ENCODE results near the gene APEH.
A peak's percentile ranks its signal among the peaks of the same experiment; 100 is the strongest.
"Not testable (repeated sequence)": the region's sequence is repeated elsewhere in the genome, so short reads cannot be mapped to it uniquely, and the experiment has no call there.

APEH gene

GRCh38 chr3:49690856-49691255, 16.7 kb downstream of the APEH start:
- peaks cover 36 to 43% of the 10 kb centered on the region in 2 donors for H3K4me1 Mint-ChIP-seq (ENCODE audit: low read depth in 2 of 2)
- ATAC-seq (replicated peaks); H3K27me3 Mint-ChIP-seq; H3K9me3 Mint-ChIP-seq; DNase-seq: not testable (repeated sequence)
- peak overlapping the region in 1 of 2 donors; percentile 98 for H3K27ac Mint-ChIP-seq
- peaks cover 30% of the 10 kb centered on the region for H3K36me3 Mint-ChIP-seq (ENCODE audit: insufficient read depth)
- H3K4me3 Mint-ChIP-seq: peak overlapping the region; percentile 97 to 98

GRCh38 chr3:49691481-49691880, 17.3 kb downstream of the APEH start:
- peak overlapping the region in 1 of 2 donors; percentile 98 for H3K4me3 Mint-ChIP-seq
- H3K27me3 Mint-ChIP-seq; H3K9me3 Mint-ChIP-seq; DNase-seq; ATAC-seq (replicated peaks): not testable (repeated sequence)
- H3K27ac Mint-ChIP-seq: peak overlapping the region in 1 of 2 donors; percentile 98
- H3K36me3 Mint-ChIP-seq (ENCODE audit: insufficient read depth): peaks cover 30% of the 10 kb centered on the region
- peaks cover 36 to 43% of the 10 kb centered on the region in 2 donors for H3K4me1 Mint-ChIP-seq (ENCODE audit: low read depth in 2 of 2)

GRCh38 chr3:49694409-49695070, 20.4 kb downstream of the APEH start:
- Mint-ChIP-seq H3K27ac (peak overlapping the region in 1 of 2 donors; percentile 23), H3K36me3 (ENCODE audit: insufficient read depth) (peaks cover 14% of the 10 kb centered on the region), H3K4me1 (ENCODE audit: low read depth in 2 of 2) (peaks cover 24 to 29% of the 10 kb centered on the region in 2 donors)
- H3K27me3 Mint-ChIP-seq; H3K4me3 Mint-ChIP-seq; H3K9me3 Mint-ChIP-seq; ATAC-seq (replicated peaks); DNase-seq: not testable (repeated sequence)

GRCh38 chr3:49695350-49696015, 21.3 kb downstream of the APEH start:
- not testable (repeated sequence) for H3K9me3 Mint-ChIP-seq; H3K4me3 Mint-ChIP-seq; H3K36me3 Mint-ChIP-seq (ENCODE audit: insufficient read depth); H3K27me3 Mint-ChIP-seq; H3K27ac Mint-ChIP-seq; DNase-seq; ATAC-seq (replicated peaks)
- H3K4me1 Mint-ChIP-seq (ENCODE audit: low read depth in 2 of 2): peaks cover 15 to 20% of the 10 kb centered on the region in 2 donors

GRCh38 chr3:49699281-49699979, 25.3 kb downstream of the APEH start:
- DNase-seq (no peak), ATAC-seq (replicated peaks) (no peak)
- peaks cover 5 to 7% of the 10 kb centered on the region in 2 donors for H3K4me1 Mint-ChIP-seq (ENCODE audit: low read depth in 2 of 2)
- H3K27me3 Mint-ChIP-seq: no peaks in the 10 kb centered on the region
- no peak overlapping the region for H3K27ac Mint-ChIP-seq
- H3K4me3 Mint-ChIP-seq: no peak overlapping the region
- H3K36me3 Mint-ChIP-seq (ENCODE audit: insufficient read depth): peaks cover 10% of the 10 kb centered on the region
- H3K9me3 Mint-ChIP-seq: no peaks in the 10 kb centered on the region

- peaks cover 10% of the 10 kb centered on the region for H3K36me3 Mint-ChIP-seq (ENCODE audit: insufficient read depth)
These were observed 25.9 kb downstream of the APEH start for GRCh38 chr3:49700014-49700413.

GRCh38 chr3:49700453-49701128, 26.4 kb downstream of the APEH start:
- Mint-ChIP-seq H3K9me3 (no peaks in the 10 kb centered on the region), H3K4me3 (no peak overlapping the region), H3K27me3 (no peaks in the 10 kb centered on the region), H3K4me1 (ENCODE audit: low read depth in 2 of 2) (peaks cover 5 to 6% of the 10 kb centered on the region in 2 donors), H3K27ac (no peak overlapping the region), H3K36me3 (ENCODE audit: insufficient read depth) (peaks cover 10% of the 10 kb centered on the region)
- no peak for DNase-seq
- ATAC-seq (replicated peaks): no peak

More at GRCh38 chr3:49700014-49700413, 25.9 kb downstream of the APEH start:
- no peak overlapping the region for H3K4me3 Mint-ChIP-seq
- peaks cover 5 to 7% of the 10 kb centered on the region in 2 donors for H3K4me1 Mint-ChIP-seq (ENCODE audit: low read depth in 2 of 2)
- no peaks in the 10 kb centered on the region for H3K9me3 Mint-ChIP-seq
- DNase-seq (no peak), ATAC-seq (replicated peaks) (no peak)
- H3K27ac Mint-ChIP-seq: no peak overlapping the region
- no peaks in the 10 kb centered on the region for H3K27me3 Mint-ChIP-seq

- ATAC-seq (replicated peaks) (no peak), DNase-seq (no peak)
- Mint-ChIP-seq H3K9me3 (no peaks in the 10 kb centered on the region), H3K4me1 (ENCODE audit: low read depth in 2 of 2) (peaks cover 5 to 6% of the 10 kb centered on the region in 2 donors), H3K27ac (no peak overlapping the region), H3K27me3 (no peaks in the 10 kb centered on the region), H3K4me3 (no peak overlapping the region), H3K36me3 (ENCODE audit: insufficient read depth) (peaks cover 10% of the 10 kb centered on the region)
These were observed 27.4 kb downstream of the APEH start for GRCh38 chr3:49701388-49702077.

- Mint-ChIP-seq H3K27me3 (no peaks in the 10 kb centered on the region), H3K4me1 (ENCODE audit: low read depth in 2 of 2) (peaks cover 6 to 7% of the 10 kb centered on the region in 2 donors), H3K4me3 (no peak overlapping the region), H3K36me3 (ENCODE audit: insufficient read depth) (peaks cover 10% of the 10 kb centered on the region), H3K27ac (peak overlapping the region in 1 of 2 donors; percentile 60), H3K9me3 (no peaks in the 10 kb centered on the region)
- ATAC-seq (replicated peaks) (no peak), DNase-seq (no peak)
These were observed 28.5 kb downstream of the APEH start for GRCh38 chr3:49702672-49703071.

- Mint-ChIP-seq H3K9me3 (no peaks in the 10 kb centered on the region), H3K36me3 (ENCODE audit: insufficient read depth) (peaks cover 10% of the 10 kb centered on the region), H3K27ac (peak overlapping the region; percentile 60 to 81), H3K27me3 (no peaks in the 10 kb centered on the region), H3K4me1 (ENCODE audit: low read depth in 2 of 2) (peaks cover 6 to 9% of the 10 kb centered on the region in 2 donors), H3K4me3 (no peak overlapping the region)
- peak; percentile 100 for ATAC-seq (replicated peaks)
- DNase-seq: peak; percentile 50 to 66 (median 58)
These were observed 29.3 kb downstream of the APEH start for GRCh38 chr3:49703443-49703927.

GRCh38 chr3:49703956-49704355, 29.8 kb downstream of the APEH start:
- Mint-ChIP-seq H3K36me3 (ENCODE audit: insufficient read depth) (peaks cover 10% of the 10 kb centered on the region), H3K27me3 (no peaks in the 10 kb centered on the region), H3K9me3 (no peaks in the 10 kb centered on the region), H3K4me1 (ENCODE audit: low read depth in 2 of 2) (peaks cover 6 to 9% of the 10 kb centered on the region in 2 donors), H3K4me3 (no peak overlapping the region), H3K27ac (peak overlapping the region; percentile 60 to 81)
- DNase-seq: no peak
- no peak for ATAC-seq (replicated peaks)

- H3K9me3 Mint-ChIP-seq: no peaks in the 10 kb centered on the region
These were observed 30.5 kb downstream of the APEH start for GRCh38 chr3:49704629-49705028.

More at GRCh38 chr3:49704629-49705028, 30.5 kb downstream of the APEH start:
- peaks cover 12% of the 10 kb centered on the region for H3K36me3 Mint-ChIP-seq (ENCODE audit: insufficient read depth)
- H3K4me1 Mint-ChIP-seq (ENCODE audit: low read depth in 2 of 2): peaks cover 6 to 9% of the 10 kb centered on the region in 2 donors
- H3K27ac Mint-ChIP-seq: no peak overlapping the region
- DNase-seq (no peak), ATAC-seq (replicated peaks) (no peak)
- no peak overlapping the region for H3K4me3 Mint-ChIP-seq
- no peaks in the 10 kb centered on the region for H3K27me3 Mint-ChIP-seq

Measured in effector memory CD8-positive, alpha-beta T cell (primary cell).